BE2C (cell line): ENCODE data around the gene MYCN.

Source experiments
- DNase-seq: peaks from one replicate; pipeline ENCODE4 v3.0.0-alpha.2; 2020
- H3K27me3 ChIP-seq: fragments of 250-450 bp; sonication (Bioruptor Pico); 2 replicates; pipeline ENCODE4 v1.5.1; 2020; ENCODE audit warnings: mild to moderate bottlenecking
- H3K36me3 ChIP-seq: fragments of 250-450 bp; sonication (Bioruptor Pico); 2 replicates; pipeline ENCODE4 v1.5.1; 2020; ENCODE audit warnings: mild to moderate bottlenecking
- H3K4me1 ChIP-seq: fragments of 250-450 bp; sonication (Bioruptor Pico); 2 replicates; pipeline ENCODE4 v1.5.1; 2020
- H3K4me3 ChIP-seq: 2 replicates; pipeline ENCODE4 v1.5.1; 2011; ENCODE audit warnings: low read depth, low read length
- H3K9me3 ChIP-seq: fragments of 250-450 bp; sonication (Bioruptor Pico); 2 replicates; pipeline ENCODE4 v1.5.1; 2020
- TF ChIP-seq, protein P1 (sequence below): IDR thresholded peaks from 2 replicates; pipeline ENCODE4 v1.5.1; 2012; ENCODE audit warnings: mild to moderate bottlenecking, low read depth, low read length

The MYCN gene

GRCh38 chr2:15954761-15955160 lies 14.4 kb downstream of the MYCN start:
- Histone ChIP-seq H3K4me3 (no peak overlapping the region), H3K27me3 (no peaks in the 10 kb centered on the region), H3K36me3 (no peaks in the 10 kb centered on the region), H3K9me3 (peaks cover 12% of the 10 kb centered on the region; the same call in 1 of the 2 replicates), H3K4me1 (peaks cover 17% of the 10 kb centered on the region)
- DNase-seq: peak; percentile 99
- TF ChIP-seq, protein P1, sequence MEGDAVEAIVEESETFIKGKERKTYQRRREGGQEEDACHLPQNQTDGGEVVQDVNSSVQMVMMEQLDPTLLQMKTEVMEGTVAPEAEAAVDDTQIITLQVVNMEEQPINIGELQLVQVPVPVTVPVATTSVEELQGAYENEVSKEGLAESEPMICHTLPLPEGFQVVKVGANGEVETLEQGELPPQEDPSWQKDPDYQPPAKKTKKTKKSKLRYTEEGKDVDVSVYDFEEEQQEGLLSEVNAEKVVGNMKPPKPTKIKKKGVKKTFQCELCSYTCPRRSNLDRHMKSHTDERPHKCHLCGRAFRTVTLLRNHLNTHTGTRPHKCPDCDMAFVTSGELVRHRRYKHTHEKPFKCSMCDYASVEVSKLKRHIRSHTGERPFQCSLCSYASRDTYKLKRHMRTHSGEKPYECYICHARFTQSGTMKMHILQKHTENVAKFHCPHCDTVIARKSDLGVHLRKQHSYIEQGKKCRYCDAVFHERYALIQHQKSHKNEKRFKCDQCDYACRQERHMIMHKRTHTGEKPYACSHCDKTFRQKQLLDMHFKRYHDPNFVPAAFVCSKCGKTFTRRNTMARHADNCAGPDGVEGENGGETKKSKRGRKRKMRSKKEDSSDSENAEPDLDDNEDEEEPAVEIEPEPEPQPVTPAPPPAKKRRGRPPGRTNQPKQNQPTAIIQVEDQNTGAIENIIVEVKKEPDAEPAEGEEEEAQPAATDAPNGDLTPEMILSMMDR: no peak

DNA sequence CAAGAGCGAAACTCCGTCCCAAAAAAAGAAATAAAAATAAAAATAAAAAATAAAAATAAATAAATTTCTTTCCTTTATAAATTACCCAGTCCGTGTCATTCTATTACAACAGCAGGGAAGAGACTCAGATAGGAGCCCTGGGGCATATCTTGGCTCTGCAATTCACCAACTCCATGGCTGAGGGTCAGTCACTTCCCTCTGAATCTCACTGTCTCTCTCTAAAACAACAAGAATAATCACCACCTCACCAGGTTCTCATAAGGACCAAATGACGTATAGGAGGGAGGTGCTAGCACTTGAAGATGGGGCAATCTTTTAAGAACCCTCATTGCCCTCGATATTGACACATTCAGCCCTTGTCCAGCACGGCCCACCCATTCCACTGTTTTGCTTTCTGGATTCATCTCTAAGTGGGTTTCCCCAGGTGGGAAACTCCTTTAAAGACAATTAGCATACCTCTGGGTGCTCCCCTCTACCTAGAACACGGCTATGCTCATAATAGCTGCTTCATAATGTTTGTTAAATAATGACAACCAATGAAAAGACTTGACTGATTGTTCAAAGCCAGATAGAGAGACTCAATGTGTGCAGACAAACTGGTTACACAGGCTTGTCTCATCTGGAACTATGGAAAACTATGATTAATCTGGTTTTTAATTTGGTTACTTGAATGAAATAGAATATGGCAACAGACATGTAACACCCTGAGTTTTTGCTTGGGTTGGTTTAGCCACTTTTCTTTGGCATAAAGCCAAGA lies 15.1 kb downstream of the MYCN start:
- Histone ChIP-seq H3K9me3 (peaks cover 12% of the 10 kb centered on the region; the same call in 1 of the 2 replicates), H3K36me3 (no peaks in the 10 kb centered on the region), H3K4me1 (peaks cover 11% of the 10 kb centered on the region), H3K27me3 (no peaks in the 10 kb centered on the region), H3K4me3 (no peak overlapping the region)
- DNase-seq: peak; percentile 95
- TF ChIP-seq, protein P1: no peak

GRCh38 chr2:15956230-15956629 lies 15.9 kb downstream of the MYCN start:
- peaks cover 12% of the 10 kb centered on the region; the same call in 1 of the 2 replicates for H3K9me3 ChIP-seq
- H3K4me1 ChIP-seq: peaks cover 9% of the 10 kb centered on the region
- TF ChIP-seq, protein P1: no peak
- no peaks in the 10 kb centered on the region for H3K36me3 ChIP-seq
- H3K4me3 ChIP-seq: no peak overlapping the region
- peak; percentile 99 for DNase-seq
- H3K27me3 ChIP-seq: no peaks in the 10 kb centered on the region

GRCh38 chr2:15956751-15957736 lies 16.7 kb downstream of the MYCN start:
- TF ChIP-seq, protein P1: no peak
- Histone ChIP-seq H3K4me1 (peaks cover 9% of the 10 kb centered on the region), H3K36me3 (no peaks in the 10 kb centered on the region), H3K27me3 (no peaks in the 10 kb centered on the region), H3K9me3 (peaks cover 10% of the 10 kb centered on the region; the same call in 1 of the 2 replicates), H3K4me3 (no peak overlapping the region)
- peak; percentile 98 for DNase-seq

DNA sequence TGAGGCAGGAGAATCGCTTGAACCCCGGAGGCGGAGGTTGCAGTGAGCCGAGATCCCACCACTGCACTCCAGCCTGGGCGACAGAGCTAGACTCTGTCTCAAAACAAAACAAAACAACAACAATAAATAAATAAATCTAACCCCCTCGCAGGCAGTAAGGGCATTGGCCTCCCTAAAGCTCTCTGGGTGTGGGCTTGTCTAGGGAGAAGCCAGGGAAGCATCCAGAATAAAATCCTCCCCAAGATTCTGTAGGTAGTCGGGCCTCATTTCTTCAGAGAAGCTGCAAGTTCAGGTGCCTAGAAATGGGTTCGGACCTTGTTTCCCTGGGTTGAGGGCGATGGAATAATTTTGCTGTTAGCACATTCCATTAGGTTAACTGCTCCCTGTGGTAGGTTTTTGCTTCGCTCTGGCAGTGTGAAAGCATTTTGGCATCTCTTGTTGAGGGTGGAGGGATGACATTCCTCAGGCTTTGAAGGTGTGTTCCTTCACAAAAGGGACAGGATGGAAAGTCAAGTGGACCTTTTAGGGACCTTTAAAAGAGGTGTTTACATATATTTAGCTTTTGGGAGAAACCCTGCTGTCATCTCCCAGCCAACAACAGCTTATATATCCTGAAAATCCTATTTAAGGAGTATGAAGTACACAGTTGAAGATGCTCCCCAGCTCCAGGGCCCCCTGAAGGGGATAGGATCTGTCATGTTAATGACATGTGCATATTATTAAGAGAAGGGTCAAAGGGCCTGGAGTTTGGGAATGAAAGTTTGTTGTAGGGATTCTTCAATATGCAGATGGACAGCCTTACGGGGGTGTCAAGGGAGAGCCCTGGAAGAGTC lies 17.7 kb downstream of the MYCN start:
- Histone ChIP-seq H3K4me1 (peaks cover 9% of the 10 kb centered on the region), H3K27me3 (no peaks in the 10 kb centered on the region), H3K4me3 (no peak overlapping the region), H3K9me3 (peaks cover 14% of the 10 kb centered on the region), H3K36me3 (no peaks in the 10 kb centered on the region)
- DNase-seq: peak; percentile 97
- TF ChIP-seq, protein P1: no peak
